ENCODE results near the gene ALPK3.

- TF ChIP-seq CTCF (IDR thresholded peaks at IDR 0.05) (no peak), EZH2phosphoT487 (IDR thresholded peaks at IDR 0.05) (no peak), EZH2 (IDR thresholded peaks at IDR 0.05) (no peak)
Measured at GRCh38 chr15:84915606-84915958, 98.4 kb downstream of the ALPK3 start.

All from neural progenitor cell (in vitro differentiated cells).